Retina (tissue), 1 donor: ENCODE measurements around the gene TNIK.

Experiments
- DNase-seq: peaks from one replicate; pipeline ENCODE4 v3.0.0-alpha.2; 2016

TNIK gene

DNA sequence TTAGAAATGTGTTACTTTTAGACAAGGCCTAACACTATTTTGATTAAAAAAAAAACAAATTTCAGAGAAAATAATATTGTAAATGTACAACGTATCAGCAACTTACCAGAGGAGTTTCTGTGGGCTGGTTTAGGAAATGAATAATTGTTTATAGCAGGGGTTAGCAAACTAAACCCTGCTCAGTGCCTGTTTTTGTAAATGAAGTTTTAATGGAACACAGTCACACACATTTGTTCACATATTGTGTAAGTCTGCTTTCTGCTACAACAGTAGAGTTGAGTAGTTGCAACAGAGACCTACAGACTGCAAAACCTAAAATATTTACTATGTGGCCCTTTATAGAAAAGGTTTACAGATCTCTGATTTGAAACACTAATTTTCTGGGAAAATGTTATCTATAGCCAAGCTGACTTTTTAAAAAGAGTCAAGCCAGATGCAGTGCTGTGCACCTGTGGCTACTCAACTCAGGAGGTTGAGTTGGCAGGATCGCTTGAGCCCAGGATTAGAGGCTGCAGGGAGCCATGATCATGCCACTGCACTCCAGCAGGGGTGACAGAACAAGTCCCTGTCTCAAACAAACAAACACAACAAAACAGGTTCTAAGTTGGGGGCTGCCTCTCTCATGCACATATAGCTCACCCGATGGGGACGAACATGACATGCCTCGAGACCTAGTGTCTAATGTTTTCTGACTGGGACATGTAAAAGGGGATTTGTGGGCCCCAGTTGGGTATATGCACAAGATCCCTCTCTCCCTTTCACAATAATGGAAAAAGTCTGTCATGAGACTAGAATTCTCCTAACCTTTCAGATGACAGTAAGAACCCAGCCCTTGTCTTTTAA is 182.5 kb downstream of the TNIK start:
- DNase-seq = no peak

DNA sequence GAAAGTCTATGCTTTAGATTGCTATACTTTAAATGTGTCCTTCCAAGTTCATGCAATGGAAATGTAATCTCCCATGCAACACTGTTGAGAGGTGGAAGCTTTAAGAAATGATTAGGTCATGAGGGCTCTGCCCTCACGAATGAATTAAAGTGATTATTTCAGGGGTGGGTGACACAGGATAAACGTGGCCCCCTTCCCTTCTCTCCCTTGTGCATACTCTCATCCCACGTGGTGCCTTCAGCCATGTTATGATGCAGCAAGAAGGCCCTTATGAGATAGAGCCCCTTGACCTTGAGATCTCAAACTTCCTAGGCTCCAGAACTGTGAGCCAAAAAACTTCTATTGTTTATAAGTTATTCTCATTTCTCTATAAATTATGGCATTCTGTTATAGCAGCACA is 183.3 kb downstream of the TNIK start:
- no peak for DNase-seq

DNA sequence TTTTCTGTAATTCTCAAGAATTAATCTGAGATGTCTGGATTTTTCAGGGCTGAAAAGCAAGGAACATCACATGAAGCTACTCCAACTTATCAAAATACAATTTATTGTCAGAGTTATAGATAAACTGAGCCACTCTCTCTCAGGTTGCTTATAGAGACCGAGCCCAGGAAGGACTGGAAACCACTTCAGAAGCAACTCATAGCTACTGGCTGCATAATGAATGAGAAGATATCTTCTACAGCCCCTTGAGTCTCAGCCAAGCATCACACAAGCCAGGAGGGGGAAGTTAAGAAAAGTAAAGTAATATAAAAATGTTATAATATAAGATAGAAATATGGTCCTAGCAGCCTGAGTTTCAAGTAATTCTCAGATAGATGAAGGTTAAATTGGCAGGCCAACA is 186.0 kb downstream of the TNIK start:
- DNase-seq = no peak

DNA sequence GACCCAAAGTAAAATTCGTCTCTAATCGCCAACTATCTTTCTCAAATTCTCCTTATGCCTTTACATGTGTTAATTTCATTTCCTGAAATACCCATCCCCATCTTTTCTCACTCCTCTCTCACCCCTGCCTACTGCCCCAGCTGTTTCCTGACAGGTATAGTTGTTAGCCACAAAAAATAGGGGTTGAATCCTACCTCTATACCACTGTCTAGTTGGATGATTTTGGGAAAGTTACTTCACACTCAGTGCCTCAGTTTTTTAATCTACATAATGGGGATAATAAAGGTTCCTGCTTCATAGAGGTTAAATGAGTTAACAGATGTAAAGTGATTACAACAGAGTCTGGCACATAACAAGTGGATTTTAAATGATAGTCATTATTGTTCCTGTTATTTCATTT is 189.7 kb downstream of the TNIK start:
- DNase-seq = no peak

DNA sequence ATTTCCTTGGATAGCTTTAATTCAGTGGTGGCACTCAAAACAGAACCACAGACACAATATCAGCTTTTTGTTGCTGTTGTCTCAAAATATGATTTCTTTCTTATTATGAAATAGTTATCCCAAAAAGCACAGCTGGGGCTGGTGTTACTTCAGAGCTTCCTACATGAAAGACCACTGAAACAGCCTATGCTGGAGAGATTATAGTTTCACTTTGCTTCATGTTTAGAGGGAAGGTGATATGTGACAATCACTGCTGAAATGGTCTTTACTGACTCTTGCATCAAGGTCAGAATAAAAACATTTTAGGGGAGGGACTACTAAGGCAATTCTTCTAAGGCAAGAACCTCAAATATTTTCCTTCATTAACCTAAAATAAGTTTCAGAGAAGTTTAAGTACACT is 190.7 kb downstream of the TNIK start:
- DNase-seq = no peak

DNA sequence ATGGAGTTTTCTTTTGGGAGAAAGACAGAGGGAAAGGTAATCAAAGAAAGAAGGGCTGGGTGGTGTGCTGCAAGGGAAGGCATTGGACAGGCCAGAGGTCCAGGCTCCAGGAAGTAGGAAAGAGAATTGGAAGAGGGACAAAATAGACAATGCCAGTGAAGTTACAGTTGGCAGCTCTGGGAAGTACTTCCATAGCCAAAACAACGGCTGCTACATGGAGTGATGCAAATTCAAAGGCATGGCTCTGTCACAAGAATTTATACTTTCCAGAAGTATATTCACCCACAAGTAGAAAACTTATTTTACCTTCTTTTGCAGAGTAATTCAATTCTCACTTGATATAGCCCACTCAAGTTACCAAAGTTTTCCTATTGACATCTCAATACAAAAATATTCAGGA is 191.5 kb downstream of the TNIK start:
- DNase-seq = no peak

DNA sequence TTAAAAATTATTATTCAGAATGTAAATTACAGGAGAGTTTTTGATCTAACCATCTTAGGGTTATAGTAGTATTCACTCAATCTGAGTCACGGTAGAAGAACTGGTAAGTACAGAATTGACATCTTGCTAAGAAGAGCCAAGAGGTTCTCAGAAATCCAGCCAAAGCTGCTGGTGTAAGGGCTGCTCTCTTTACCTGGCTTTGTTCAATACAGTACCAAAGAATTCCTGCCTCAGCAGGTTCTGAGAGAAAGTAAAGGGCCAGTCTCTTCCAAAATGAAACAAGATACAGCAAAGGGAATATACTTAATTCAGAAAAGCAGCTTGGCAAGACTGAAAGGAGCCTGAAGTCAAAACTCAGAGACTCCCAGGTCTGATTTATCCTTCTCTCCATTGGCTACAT is 193.1 kb downstream of the TNIK start:
- no peak for DNase-seq

DNA sequence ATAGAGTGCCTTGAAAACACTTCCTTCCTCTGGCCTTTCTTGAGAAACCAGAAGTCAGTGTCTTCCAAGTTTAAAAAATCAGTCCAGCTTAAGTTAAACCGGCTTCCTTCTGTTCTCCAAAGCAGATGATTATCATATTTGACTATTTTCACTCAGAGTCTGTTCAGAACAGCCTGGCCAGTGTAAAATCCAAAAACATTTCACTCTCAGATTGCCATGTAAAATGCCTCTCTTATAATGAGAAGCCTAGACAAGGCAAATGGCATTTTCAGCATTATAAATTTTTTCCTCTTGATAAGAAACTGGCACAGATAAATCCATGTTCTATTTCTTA is 193.5 kb downstream of the TNIK start:
- DNase-seq = no peak

DNA sequence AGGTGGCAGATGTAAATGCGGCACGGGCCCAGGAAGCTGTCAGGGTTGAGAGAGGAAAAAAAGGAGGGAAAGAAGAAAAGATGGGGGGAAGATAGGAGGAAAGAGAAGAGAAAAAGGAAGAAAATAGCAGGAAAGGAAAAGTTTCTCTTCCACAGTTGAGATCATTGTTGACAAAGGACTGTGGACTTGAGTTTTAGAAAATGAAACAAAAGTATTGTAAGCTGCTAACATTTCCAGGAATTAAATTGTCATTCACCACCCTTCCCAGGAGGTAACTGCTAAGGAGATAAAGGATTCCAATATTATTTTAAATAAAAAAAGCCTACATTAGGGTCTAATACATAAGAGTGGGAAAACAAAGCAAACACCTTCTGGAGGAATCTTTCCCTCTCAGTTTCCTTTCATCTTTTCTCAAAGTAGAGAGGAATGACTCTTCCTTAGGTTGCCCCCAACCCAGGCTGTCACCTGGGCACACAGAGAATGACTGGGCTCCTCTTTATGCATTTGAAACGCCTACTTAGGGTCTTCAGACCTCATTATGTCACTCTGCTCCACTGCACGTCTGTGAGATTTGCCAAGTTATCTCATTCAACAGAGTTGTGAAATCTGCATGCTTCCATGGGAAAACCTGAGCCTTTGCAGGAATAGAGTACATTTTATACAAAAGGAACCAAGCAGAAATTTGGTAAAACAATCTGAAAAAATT is 194.0 kb downstream of the TNIK start:
- peak; percentile 36 for DNase-seq

DNA sequence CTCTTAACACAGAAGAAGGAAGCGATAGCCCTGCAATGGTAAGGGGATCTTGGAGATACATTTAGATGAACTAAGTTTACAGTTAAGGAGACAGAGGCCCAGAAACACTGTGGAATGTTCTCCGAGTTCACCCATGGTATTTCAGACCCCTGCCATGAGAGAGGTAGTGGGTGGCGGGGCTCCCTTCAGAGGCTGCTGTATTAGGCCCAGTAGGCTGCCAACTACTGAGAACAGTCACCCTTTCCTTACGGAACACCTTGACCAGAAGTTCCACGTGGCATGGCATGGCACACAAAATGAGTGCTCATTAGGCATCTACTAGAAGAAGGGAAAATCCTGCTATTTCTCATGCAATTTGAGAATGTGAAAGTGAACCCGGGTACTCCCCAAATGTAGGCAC is 195.4 kb downstream of the TNIK start:
- DNase-seq = no peak

DNA sequence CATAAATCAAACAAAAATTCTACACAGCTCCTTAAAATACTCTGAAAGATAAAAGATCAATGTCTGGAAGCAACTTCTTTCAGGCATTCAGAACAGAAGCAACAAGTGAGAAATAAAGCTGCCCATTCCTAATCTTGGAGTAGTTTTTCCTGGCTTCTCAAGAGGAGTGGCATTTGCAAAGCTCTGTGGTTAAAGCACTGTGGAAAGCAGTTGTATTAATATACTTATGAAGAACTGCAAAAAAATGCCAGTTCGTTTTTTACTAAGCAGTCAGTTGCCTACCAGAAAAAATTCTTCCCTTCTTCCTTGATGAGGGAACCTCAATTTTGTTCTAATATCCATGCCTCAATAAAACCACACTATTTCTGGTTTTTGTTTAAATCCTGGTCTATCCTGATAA is 197.8 kb downstream of the TNIK start:
- no peak for DNase-seq

DNA sequence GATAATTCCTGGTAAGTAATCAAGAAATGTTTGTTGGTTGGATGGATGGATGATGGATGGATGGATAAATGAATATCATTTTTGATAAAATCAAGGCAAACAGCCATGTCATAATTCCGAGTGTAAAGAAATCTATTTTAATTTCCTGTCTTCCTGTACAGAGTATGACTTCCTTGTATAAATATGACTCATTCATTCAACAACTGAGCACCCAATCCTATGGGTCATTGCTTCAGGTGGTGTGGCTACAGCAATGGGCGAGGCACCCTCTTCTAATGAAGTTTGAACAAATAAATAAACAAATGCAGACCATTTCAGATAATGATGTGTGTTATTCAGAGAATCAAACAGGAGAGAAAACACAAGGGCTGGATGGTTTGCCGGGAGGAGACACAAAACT is 198.7 kb downstream of the TNIK start:
- no peak for DNase-seq

DNA sequence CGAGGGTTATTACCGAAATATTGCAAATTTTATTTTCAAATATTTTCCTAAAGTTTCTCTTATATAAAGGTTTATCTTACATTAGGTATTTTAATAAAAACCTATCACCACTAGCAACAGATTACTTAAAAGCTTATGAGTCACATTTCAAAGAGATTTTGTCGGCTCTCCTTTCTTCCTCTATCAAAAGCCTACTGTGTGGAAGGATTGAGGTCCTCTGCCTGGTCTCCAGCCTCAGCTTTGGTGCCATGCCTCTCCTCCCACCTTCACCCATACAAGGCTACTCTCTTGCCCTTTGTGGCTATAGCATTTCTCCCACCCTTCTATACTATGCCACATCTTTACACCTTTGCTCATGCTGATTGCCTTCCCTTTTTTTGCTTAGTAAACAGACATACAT is 199.3 kb downstream of the TNIK start:
- DNase-seq = no peak

DNA sequence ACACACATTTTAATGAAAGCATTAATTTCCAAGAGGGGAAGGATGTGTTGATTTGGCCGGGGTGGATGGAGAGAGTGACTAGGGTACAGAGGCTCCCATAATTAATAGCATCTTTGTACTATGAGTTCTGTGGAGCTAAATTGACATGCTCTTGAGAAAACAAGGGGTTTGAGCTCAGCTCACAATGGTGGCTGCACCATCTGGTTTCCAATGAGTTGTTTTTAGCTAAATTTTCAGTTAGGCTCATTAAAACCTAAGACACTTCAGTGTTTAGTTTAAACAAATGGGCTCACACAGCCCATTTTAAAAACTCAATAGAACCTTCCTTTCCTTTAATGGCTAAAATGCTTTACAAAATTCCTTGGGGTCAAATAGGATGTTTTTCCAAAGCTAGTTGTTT is 199.7 kb downstream of the TNIK start:
- no peak for DNase-seq

DNA sequence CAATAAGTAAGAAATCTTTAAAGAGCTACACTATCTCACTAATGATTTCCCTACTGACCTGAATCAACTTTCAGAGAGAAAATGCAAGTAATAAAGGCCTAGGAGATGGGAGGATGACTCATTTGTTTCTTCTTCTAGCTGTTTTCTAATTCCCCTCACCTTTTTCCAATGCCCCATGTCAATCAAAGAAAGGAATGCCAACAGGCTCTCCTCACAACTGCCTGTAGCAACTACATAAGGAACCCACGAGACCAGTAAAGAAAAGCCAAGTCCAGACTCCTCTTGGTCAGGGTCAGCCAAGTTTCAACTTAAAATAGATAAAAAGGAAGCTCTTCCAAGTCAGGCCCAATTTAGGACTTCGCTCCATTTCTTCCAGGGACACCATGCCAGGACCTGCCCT is 201.9 kb downstream of the TNIK start:
- DNase-seq = no peak

DNA sequence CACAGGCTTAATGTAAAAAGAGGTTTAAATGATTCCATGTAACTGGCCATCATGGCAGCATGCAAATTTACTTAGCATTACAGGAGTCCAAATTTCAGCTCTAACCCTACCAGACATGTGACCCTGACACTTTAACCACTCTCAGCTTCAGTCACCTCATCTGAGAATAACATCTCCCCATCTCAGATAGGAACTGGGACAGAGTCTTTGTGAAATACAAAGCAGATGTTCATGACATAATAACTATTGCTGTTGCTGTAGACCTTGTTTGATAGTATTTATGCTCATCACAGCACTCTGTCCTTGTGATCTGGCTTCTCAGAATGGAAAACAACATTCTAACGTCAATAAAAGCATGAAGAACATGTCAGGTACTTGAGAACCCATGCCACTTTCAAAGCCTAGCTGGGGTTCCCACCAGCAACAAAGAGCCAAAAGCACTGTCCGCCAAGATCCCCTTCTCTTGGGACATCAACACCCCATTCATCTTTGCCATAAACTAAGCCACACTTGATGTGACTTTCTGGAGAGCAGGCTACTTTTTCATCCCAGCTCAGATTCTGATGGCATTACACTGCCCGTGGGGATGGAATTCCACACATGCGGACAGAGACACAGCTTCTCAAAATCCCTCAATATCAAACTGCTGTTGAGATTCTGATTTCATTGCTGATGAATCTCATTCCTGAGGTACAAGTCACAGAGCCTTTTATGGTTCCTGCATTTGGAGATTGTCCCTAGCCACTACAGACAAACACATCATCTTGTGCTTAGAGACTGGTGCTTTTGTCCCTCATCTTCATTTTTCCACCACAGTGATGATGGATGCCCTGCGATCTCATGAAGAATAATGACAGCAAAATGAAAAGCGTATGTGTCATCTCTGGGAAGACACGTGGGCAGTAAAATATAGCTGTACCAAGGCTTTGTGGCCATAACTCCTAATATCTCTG is 202.7 kb downstream of the TNIK start:
- no peak for DNase-seq

DNA sequence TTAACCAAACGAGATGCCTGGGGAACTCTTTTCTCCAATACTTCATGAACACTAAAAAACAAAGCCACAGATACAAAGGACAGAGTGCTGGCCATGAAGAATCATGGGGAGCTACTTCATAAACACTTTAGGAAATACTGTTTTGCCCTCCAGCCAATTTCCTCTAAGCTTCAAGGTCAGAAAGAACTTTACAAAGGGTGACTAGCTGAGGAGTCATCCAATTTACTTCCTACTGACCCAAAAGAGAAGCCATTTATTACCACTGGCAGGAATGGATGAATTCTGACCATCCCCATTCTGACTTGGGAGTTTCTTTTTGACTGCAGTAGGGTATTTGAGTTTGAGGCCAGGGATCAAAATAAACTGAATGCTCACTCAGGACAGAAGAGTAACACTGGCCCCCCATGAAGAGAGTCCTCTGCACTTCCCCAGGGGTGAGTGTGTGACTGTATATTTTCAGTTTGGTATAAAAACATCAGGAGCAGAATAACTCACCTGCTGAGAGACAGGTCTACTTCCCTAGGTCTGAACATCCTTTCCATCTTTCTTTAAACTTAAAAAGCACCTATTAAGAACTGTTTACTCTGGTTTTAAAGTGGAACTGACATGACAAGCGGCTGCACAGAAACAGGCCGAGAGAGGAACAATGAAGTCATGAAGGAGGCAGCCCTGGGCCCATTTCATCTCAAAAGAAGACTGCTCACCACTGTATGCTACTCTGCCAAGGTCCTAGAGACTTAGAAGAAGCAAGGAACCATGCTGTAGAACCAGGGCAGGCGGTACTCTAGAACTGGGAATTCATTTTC is 203.6 kb downstream of the TNIK start:
- no peak for DNase-seq

DNA sequence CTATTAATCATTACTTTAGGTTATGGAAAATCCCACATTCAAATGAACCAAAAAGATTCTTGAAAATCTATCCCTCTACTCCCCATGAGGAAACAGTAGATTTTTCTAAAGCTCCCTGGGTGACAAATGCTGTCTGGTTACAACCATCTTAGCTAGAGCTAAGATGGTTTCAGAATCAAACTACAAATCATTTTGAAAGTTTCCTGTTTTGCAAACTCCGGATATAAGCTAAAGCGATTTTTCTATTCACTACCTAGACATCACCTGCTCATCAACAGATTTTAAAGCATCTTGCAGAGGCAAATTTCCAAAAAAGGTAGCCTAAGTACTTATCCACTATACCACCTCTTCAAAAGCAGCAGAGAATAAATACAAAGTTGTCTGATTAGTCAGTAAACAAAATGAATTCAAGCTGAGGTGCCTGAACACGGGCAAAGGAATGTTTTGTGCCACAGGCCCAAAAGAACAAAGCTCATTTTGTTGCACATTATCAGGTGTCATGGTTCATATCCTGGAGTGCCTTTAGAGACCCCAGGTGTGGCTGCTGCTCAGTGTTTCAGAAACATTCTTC is 204.9 kb downstream of the TNIK start:
- no peak for DNase-seq

DNA sequence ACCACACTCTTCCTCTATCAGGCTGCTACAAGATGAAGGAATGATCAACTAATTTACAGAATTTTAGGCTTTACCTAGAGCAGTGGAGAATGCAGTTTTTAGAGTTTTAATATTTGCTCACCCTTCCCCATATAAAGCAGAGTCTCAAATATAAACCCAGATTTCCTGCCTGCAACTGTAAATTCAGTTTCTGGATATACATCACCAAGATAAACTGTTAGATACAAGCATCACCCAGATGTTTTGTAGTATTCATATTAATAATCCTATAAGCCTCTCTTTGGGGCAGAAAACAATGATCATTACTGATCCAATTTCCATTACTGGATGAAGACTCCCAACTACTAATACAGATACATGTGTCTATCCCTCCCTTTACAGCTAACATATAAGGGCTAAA is 205.9 kb downstream of the TNIK start:
- DNase-seq = no peak

DNA sequence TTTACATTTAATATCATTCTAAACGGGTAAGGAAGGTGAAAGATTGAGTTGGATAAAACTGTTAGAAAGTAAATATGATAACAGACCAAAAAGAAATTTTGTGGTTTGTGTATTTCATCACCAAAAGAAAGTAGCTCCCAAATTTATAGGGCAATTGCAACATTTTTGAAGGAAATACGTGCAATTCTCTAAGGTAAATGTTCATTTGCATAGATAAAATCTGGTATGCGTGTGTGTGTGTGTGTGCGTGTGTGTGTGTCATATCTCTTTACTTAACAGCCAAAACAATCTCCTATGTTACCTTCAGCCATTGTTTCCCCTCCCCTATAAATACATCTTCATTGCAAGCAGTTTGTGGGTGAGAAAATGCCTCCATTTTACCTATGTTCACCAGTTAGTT is 208.4 kb downstream of the TNIK start:
- no peak for DNase-seq

DNA sequence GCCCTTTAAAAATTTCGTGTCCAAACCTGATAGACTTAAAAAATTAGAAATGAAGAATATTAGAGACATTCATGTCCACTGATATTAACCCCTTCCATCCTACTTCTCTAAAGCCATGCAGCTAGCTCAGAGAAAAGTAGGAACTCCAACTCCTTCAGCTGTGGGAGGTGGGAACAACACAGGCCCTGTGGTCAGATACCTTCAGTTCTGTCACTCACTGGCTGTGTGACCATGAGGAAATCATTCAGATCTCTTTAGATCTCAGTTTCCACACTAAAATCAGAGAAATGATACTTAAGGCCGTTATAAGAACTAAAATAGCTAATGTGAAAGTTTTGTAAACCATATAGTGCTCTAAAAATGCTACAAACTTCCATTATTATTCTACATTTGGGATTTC is 209.8 kb downstream of the TNIK start:
- no peak for DNase-seq

DNA sequence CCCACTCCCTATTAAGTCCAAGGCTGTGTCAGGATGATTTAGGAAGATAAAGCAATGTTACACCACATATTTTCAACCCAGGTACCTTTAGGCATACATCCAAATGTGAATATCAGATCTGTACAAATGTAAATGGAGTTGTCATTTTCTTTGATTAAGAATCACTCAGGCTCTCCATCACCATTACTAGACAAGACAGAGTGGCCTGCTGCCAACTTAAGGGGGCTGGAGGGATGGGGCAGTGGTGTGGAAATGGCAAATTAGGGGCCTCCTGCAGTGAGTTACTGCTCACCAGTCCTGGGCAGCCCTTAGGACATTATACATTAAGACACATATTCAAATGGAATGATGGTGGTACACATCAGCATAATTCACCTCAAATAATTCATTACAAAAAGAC is 211.0 kb downstream of the TNIK start:
- DNase-seq = no peak
